Calu3 (cell line): ENCODE measurements around the gene MRPS15. TPM values are rescaled to one million over a fixed set of nuclear protein-coding genes. Genes with fewer than 3 reads are reported as not detected.

Source experiments
- BruUV-seq: library from RNA; stranded (reverse); fragments of 400-500 nt; replicated peaks from 2 replicates; lab custom pipeline; 2021; lab: Mats Ljungman, UMichigan
- CTCF ChIA-PET: fragments of 300-600 bp; sonication (Branson Sonifier 250); formaldehyde crosslinking; loops from one replicate; lab custom pipeline; 2022; ENCODE audit warnings: antibody characterized with exemption; lab: Charles Lee
- DNase-seq: peaks from one replicate; pipeline ENCODE4 v3.0.0; 2022
- H3K27ac Mint-ChIP-seq: one replicate; pipeline ENCODE4 v1.8.0; 2022; ENCODE audit warnings: mixed read lengths; ENCODE audit not compliant: unreplicated experiment
- H3K27me3 Mint-ChIP-seq: one replicate; pipeline ENCODE4 v1.8.0; 2022; ENCODE audit warnings: mixed read lengths; ENCODE audit not compliant: unreplicated experiment
- H3K36me3 Mint-ChIP-seq: one replicate; pipeline ENCODE4 v1.8.0; 2022; ENCODE audit warnings: mild to moderate bottlenecking, moderate library complexity, mixed read lengths; ENCODE audit not compliant: insufficient read depth, unreplicated experiment
- H3K4me1 Mint-ChIP-seq: one replicate; pipeline ENCODE4 v1.8.0; 2022; ENCODE audit warnings: mild to moderate bottlenecking, low read depth, mixed read lengths; ENCODE audit not compliant: unreplicated experiment
- H3K4me3 Mint-ChIP-seq: one replicate; pipeline ENCODE4 v1.8.0; 2022; ENCODE audit warnings: mild to moderate bottlenecking, low read depth, moderate library complexity, mixed read lengths; ENCODE audit not compliant: unreplicated experiment
- H3K9me3 Mint-ChIP-seq: one replicate; pipeline ENCODE4 v1.8.0; 2022; ENCODE audit warnings: low read depth, mixed read lengths; ENCODE audit not compliant: unreplicated experiment
- intact Hi-C: fragments of 100-400 bp; cut with micrococcal nuclease; formaldehyde crosslinking; loops from one replicate; pipeline ENCODE4 v1.10.0; 2022; ENCODE audit not compliant: unreplicated experiment
- total RNA-seq: library from RNA; stranded (reverse); gene quantifications from 2 replicates; pipeline ENCODE4 v1.2.3, GENCODE V29; 2022
- TF ChIP-seq, protein P1 (sequence below): fragments of 200-600 bp; IDR thresholded peaks from one replicate; pipeline ENCODE4 v1.8.0; 2022; ENCODE audit warnings: antibody characterized with exemption; ENCODE audit not compliant: unreplicated experiment

Gene MRPS15
- total RNA-seq, 1 experiment from 2014 or later: 97.8 TPM

DNA sequence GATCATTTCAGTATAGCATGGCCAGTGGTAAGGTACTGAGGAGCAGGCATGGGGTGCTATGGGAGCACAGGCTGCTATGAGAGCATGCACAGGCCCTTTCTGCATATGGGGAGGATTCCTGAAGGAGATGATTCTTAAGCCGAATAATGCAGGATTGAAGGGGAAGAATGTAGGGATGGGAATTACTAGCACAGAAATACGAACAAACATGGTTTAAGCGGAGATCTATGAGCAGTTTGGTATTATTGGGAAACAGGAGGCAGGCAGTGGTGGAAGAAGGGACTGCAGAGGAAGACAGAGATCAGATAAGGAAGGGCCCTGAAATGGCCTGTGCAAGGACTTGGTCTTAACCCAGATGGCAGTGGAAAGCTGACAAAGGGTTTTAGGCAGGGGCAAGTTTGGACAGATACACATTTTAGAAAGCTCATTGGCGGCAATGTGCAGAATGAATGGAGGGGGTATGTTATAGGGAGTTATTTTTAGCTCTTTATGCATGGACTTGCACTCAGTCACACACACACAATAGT lies 15.6 kb downstream of the MRPS15 start:
- intact Hi-C loops: no loop called here
- TF ChIP-seq, protein P1, sequence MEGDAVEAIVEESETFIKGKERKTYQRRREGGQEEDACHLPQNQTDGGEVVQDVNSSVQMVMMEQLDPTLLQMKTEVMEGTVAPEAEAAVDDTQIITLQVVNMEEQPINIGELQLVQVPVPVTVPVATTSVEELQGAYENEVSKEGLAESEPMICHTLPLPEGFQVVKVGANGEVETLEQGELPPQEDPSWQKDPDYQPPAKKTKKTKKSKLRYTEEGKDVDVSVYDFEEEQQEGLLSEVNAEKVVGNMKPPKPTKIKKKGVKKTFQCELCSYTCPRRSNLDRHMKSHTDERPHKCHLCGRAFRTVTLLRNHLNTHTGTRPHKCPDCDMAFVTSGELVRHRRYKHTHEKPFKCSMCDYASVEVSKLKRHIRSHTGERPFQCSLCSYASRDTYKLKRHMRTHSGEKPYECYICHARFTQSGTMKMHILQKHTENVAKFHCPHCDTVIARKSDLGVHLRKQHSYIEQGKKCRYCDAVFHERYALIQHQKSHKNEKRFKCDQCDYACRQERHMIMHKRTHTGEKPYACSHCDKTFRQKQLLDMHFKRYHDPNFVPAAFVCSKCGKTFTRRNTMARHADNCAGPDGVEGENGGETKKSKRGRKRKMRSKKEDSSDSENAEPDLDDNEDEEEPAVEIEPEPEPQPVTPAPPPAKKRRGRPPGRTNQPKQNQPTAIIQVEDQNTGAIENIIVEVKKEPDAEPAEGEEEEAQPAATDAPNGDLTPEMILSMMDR: no peak
- H3K27me3 Mint-ChIP-seq: no peaks in the 10 kb centered on the region
- H3K4me1 Mint-ChIP-seq: peaks cover 9% of the 10 kb centered on the region
- no TSS peak for BruUV-seq
- peaks cover 29% of the 10 kb centered on the region for H3K36me3 Mint-ChIP-seq
- no peak overlapping the region for H3K4me3 Mint-ChIP-seq
- no peaks in the 10 kb centered on the region for H3K9me3 Mint-ChIP-seq
- no peak for DNase-seq
- CTCF ChIA-PET: no interaction called here
- peak overlapping the region; percentile 95 for H3K27ac Mint-ChIP-seq

DNA sequence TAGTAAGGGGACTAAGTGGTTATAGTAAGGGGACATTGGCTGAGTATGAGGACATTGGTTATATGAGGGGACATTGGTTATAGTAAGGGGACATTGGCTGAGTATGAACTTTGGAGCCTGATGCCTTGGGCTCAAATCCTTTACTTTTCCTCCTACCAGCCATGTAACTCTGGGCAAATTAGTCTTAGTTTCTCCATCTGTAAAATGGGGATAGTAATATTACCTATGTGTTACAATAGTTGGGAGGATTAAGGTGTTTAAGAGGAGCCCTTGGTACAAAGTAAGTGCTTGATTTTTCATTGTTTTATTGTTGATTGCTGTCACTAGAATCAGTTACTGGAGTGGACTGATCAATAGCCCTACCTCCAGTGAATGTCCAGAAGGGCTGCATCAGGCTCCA lies 16.7 kb downstream of the MRPS15 start:
- H3K9me3 Mint-ChIP-seq: no peaks in the 10 kb centered on the region
- no peak overlapping the region for H3K4me3 Mint-ChIP-seq
- BruUV-seq: no TSS peak
- DNase-seq: no peak
- no peaks in the 10 kb centered on the region for H3K27me3 Mint-ChIP-seq
- peaks cover 9% of the 10 kb centered on the region for H3K4me1 Mint-ChIP-seq
- H3K27ac Mint-ChIP-seq: no peak overlapping the region
- CTCF ChIA-PET: no interaction called here
- intact Hi-C loops: no loop called here
- H3K36me3 Mint-ChIP-seq: peaks cover 27% of the 10 kb centered on the region
- TF ChIP-seq, protein P1: no peak

DNA sequence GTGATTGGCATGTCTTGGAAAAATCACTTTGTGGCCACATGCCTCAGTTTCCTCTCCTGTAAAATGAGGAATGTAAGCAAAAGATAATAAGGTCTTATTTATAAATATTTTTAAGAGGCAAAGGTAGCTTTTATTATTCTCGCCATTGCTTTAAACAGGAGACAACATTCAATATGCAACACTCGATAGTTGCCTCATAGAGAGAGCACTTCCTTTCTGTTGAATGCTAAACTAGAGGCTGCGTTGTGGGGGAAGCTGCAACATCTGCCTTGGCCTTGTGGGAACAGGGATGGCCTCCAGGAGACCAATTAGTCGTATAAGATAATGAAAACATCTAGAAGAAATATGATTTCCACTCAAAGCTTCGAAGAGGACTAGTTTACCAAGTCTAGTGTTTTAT lies 17.4 kb downstream of the MRPS15 start:
- CTCF ChIA-PET: no interaction called here
- no peaks in the 10 kb centered on the region for H3K27me3 Mint-ChIP-seq
- TF ChIP-seq, protein P1: no peak
- H3K9me3 Mint-ChIP-seq: no peaks in the 10 kb centered on the region
- H3K4me3 Mint-ChIP-seq: no peak overlapping the region
- peaks cover 9% of the 10 kb centered on the region for H3K4me1 Mint-ChIP-seq
- no TSS peak for BruUV-seq
- H3K36me3 Mint-ChIP-seq: peaks cover 23% of the 10 kb centered on the region
- DNase-seq: no peak
- intact Hi-C loops: no loop called here
- no peak overlapping the region for H3K27ac Mint-ChIP-seq

DNA sequence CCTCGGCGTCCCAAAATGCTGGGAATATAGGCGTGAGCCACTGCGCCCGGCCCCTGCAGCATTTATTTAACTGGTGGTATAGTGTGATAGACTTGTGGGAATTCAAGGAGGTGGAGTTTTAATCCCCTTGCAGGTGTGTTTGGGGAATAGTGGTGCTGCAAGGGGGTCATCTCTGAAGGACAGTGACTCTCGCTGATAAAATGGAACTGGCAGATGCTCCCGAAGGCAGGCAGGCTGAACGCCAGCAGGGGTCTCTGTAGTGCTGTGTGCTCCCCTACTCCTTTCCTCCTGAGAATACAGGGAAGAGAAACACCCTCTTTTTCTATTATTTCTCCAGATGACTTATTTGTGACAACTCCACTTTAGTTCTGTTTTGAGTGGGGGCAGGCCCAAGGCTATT lies 17.9 kb downstream of the MRPS15 start:
- Mint-ChIP-seq H3K36me3 (peaks cover 19% of the 10 kb centered on the region), H3K4me3 (no peak overlapping the region), H3K27me3 (no peaks in the 10 kb centered on the region), H3K4me1 (peaks cover 9% of the 10 kb centered on the region), H3K9me3 (no peaks in the 10 kb centered on the region), H3K27ac (no peak overlapping the region)
- DNase-seq: no peak
- TF ChIP-seq, protein P1: no peak
- no TSS peak for BruUV-seq
- CTCF ChIA-PET: no interaction called here
- intact Hi-C loops: no loop called here
